Muscle of leg (tissue), 11 donors: ENCODE data around the gene ARHGAP42. TPM values are rescaled to one million over a fixed set of nuclear protein-coding genes. Genes with fewer than 3 reads are reported as not detected.
A peak's percentile ranks its signal among the peaks of the same experiment; 100 is the strongest.

Source experiments
- DNase-seq: peaks from one replicate; pipeline ENCODE4 v3.0.0; 2013
- H3K27ac ChIP-seq: one replicate; pipeline ENCODE4 v1.5.1; 2013; ENCODE audit warnings: mild to moderate bottlenecking, low read length, control low read depth
- H3K27me3 ChIP-seq: one replicate; pipeline ENCODE4 v1.6.1; 2013; ENCODE audit warnings: low read length; ENCODE audit not compliant: control insufficient read depth, insufficient read depth
- H3K36me3 ChIP-seq: one replicate; pipeline ENCODE4 v1.6.1; 2013; ENCODE audit warnings: low read length; ENCODE audit not compliant: control insufficient read depth, insufficient read depth
- H3K4me1 ChIP-seq: one replicate; pipeline ENCODE4 v1.6.1; 2013; ENCODE audit warnings: low read length; ENCODE audit not compliant: control insufficient read depth, insufficient read depth
- H3K4me3 ChIP-seq: one replicate; pipeline ENCODE4 v1.5.1; 2013; ENCODE audit warnings: low read length, control low read depth
- H3K9me3 ChIP-seq: replicated peaks from 2 replicates; pipeline ENCODE4 v1.6.1; 2013; ENCODE audit warnings: low read depth, low read length; ENCODE audit not compliant: control insufficient read depth
- WGBS: methylation state at CpG from one replicate; pipeline ENCODE4 v1.1.5; 2013; ENCODE audit warnings: missing lambda C conversion rate; ENCODE audit not compliant: insufficient coverage; 5-methylcytosine and 5-hydroxymethylcytosine counted together
- polyA plus RNA-seq, 8 donors: library from polyadenylated mRNA; unstranded; fragments of 120-200 nt; gene quantifications; one replicate each; pipeline versions ENCODE4 v1.2.1 to v1.2.3, GENCODE V29; 2013; ENCODE audit warnings: inconsistent platforms in 1 of 8, low replicate concordance in 1 of 8; ENCODE audit not compliant: insufficient read length in 8 of 8, insufficient read depth in 1 of 8
- total RNA-seq: library from RNA; stranded (reverse); fragments of 120-200 nt; gene quantifications from one replicate; pipeline ENCODE4 v1.2.4, GENCODE V29; 2013

The ARHGAP42 gene
- total and polyA plus RNA-seq, 9 donors = 17.8 to 29.6 (median 24.4) TPM

DNA sequence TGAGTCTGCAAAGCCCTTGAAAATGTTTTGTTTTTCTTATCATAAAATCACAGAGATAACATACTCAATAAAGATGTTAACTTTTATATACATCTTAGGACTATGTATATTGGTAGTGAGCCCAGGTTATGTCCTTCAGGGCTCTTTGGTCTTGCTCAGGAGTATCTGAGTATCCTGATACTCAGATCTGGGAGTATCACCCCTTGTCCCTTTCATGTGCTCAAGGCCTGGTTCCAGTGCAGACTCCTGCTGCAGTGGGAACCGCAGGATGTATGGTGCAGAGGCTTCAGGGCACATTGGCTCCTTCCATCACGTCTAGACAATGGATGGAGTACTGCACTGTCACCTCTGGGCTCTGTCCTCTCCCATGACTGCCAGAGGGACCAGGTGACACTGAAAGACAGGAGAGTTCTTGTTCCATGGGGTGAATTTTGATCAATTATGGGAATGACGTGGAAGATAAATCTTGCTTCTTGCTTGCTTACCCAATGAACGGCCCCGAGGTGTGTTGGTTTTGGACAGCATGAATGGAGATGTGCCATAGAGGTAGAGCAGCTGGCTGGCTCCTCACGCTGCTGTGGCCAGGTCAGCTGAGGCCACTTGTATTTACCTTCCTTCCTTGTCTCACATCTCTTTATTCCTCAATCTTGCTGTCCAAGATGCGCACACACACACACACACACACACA, 215.5 kb downstream of the ARHGAP42 start:
- H3K4me3 ChIP-seq = no peak overlapping the region
- no peaks in the 10 kb centered on the region for H3K4me1 ChIP-seq
- 71% methylated on average over 4 of the region's 7 CpGs for WGBS
- no peaks in the 10 kb centered on the region for H3K9me3 ChIP-seq
- H3K36me3 ChIP-seq = no peaks in the 10 kb centered on the region
- H3K27ac ChIP-seq = no peak overlapping the region
- H3K27me3 ChIP-seq = no peaks in the 10 kb centered on the region
- no peak for DNase-seq

GRCh38 chr11:100903284-100903683, 216.2 kb downstream of the ARHGAP42 start:
- H3K36me3 ChIP-seq = no peaks in the 10 kb centered on the region
- no peak for DNase-seq
- H3K27ac ChIP-seq = no peak overlapping the region
- H3K9me3 ChIP-seq = no peaks in the 10 kb centered on the region
- no peaks in the 10 kb centered on the region for H3K27me3 ChIP-seq
- no peak overlapping the region for H3K4me3 ChIP-seq
- H3K4me1 ChIP-seq = no peaks in the 10 kb centered on the region
- WGBS = no CpG with 5 or more reads among the region's 1 CpG

DNA sequence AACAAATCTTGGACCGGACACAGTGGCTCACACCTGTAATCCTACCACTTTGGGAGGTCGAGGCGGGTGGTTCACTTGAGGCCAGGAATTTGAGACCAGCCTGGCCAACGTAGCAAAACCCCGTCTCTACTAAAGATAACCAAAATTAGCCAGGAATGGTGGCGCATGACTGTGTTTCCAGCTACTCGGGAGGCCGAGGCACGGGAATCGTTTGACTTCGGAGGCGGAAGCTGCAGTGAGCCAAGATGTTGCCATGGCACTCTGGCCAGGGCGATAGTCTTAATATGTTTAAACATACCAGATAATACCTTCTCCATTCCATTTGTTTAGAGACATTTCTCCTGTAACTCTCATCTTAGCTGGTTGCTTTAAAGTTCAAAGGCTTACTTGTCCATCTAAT, 218.6 kb downstream of the ARHGAP42 start:
- 87% methylated on average over 13 of the region's 13 CpGs for WGBS
- no peaks in the 10 kb centered on the region for H3K36me3 ChIP-seq
- no peaks in the 10 kb centered on the region for H3K27me3 ChIP-seq
- H3K27ac ChIP-seq = no peak overlapping the region
- H3K4me1 ChIP-seq = no peaks in the 10 kb centered on the region
- H3K4me3 ChIP-seq = no peak overlapping the region
- no peak for DNase-seq
- H3K9me3 ChIP-seq = no peaks in the 10 kb centered on the region

DNA sequence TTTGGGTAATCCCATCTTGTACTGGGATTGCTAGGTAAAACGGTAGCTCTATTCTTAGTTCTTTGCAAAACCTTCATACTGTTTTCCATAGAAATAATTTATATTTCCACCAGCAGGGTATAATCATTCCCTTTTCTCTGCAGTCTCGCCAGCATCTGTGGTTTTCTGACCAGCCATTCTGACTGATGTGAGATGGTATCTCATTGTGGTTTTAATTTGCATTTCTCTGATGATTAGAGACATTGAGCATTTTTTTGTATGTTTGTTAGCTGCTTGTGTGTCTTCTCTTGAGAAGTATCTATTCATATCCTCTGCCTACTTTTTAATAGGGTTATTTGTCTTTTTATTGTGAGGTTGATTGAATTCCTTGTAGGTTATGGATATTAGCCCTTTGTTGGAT, 221.7 kb downstream of the ARHGAP42 start:
- whole genome bisulfite sequencing = no CpG with 5 or more reads among the region's 2 CpGs
- DNase-seq = no peak
- Histone ChIP-seq H3K36me3 (no peaks in the 10 kb centered on the region), H3K27ac (no peak overlapping the region), H3K9me3 (no peaks in the 10 kb centered on the region), H3K4me1 (peaks cover 3% of the 10 kb centered on the region), H3K27me3 (no peaks in the 10 kb centered on the region), H3K4me3 (no peak overlapping the region)

DNA sequence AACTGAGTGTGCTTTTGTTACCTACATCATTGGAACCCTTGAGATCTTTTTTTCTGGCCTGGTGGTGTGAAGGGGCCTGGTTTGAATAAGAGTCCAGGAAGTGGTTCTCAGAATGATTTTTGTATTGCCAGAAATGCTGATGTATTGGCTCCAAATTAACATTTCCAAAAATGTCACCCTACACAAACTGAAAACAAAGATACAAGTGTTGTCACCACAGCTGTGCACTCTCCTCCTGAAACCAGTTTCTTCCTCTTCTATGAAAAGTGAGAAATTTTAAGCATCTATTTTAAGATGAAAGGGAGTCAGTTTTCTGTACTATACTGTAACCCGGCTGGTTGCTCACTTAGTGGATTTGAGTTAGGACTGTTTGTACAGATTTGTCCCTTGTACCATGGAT, 223.7 kb downstream of the ARHGAP42 start:
- H3K4me1 ChIP-seq = peaks cover 3% of the 10 kb centered on the region
- H3K27ac ChIP-seq = no peak overlapping the region
- DNase-seq = peak; percentile 49
- H3K4me3 ChIP-seq = no peak overlapping the region
- no peaks in the 10 kb centered on the region for H3K27me3 ChIP-seq
- H3K9me3 ChIP-seq = no peaks in the 10 kb centered on the region
- no CpG with 5 or more reads among the region's 1 CpG for WGBS
- H3K36me3 ChIP-seq = peaks cover 3% of the 10 kb centered on the region

DNA sequence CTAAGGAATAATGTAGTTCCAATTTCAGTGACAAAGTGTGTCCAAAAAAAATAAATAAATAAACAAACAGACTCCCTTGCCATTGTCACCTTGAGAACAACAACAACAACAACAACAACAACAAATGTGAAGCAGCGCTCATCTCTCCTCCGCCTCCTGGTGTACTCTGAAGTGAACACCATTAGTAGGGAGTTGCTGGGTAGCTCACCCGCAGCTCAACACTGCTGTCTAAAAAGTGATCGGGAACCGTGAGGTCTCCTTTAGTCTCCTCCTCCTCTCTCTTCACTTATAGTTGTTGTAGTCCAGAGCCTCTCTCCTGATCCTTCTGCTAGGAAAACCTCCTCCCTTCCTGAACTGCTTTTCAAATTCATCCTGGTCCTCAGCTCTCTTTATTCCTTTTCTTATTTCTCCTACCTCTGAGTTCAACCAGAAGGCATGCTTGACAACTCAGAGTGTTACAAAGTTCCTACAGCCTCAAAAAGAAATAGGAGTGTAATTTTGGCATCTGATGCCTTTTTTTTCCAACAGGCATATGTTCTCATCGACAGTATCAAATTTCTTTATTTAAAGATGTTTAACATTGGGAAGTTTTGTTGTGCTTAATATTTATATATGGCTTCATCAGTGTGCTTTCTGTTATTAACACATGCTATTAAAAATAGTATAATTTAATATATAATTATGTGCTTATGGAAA, 227.5 kb downstream of the ARHGAP42 start:
- peaks cover 3% of the 10 kb centered on the region for H3K36me3 ChIP-seq
- no peaks in the 10 kb centered on the region for H3K27me3 ChIP-seq
- 88% methylated on average over 3 of the region's 6 CpGs for WGBS
- peaks cover 8% of the 10 kb centered on the region for H3K4me1 ChIP-seq
- no peak for DNase-seq
- H3K4me3 ChIP-seq = no peak overlapping the region
- H3K9me3 ChIP-seq = no peaks in the 10 kb centered on the region
- no peak overlapping the region for H3K27ac ChIP-seq

DNA sequence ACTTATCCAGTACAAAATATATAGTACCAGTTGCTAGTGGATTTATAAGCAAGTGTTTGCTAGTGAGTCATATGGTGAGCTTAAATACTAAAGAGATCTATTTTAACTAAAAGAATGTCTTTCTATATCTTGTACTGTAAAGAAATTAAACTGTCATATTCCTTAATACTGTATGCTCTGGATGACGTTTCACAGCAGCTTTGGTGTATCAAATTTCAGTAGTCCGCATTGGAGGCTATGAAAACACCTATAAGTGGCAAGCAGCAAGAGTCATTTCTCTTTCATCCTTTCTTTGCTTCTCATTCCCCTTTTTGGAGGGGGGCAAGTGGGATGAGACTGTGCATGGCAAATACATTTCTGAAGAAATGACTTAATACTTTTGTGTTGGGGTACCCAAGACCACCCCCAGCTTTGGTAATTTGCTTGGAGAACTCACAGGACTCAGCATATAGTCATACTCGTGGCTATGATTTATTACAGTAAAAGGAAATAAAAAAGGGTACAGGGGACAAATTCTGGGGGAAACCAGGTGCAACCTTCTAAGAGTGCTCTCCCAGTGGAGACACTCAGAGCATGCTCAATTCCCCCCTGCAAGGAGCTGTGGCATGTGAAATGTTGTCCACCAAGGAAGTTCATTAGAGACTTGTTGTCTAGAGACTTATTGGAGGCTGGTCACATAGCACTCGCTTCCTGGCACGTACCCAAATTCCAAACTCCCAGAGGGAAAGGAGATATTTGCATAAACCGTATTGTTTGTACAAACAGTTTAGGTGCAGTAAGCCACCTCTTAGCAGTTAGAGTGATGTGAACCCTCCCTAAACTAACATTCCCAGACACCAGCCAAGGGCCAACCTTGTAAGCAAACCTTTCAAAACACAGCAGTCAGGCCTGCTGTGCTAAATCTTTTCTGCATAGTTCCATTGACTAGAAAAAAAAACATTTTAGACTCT, 231.7 kb downstream of the ARHGAP42 start:
- no peak overlapping the region for H3K4me3 ChIP-seq
- peaks cover 3% of the 10 kb centered on the region for H3K36me3 ChIP-seq
- H3K27me3 ChIP-seq = no peaks in the 10 kb centered on the region
- no CpG with 5 or more reads among the region's 6 CpGs for WGBS
- H3K27ac ChIP-seq = no peak overlapping the region
- peaks cover 10% of the 10 kb centered on the region for H3K4me1 ChIP-seq
- no peak for DNase-seq
- no peaks in the 10 kb centered on the region for H3K9me3 ChIP-seq

DNA sequence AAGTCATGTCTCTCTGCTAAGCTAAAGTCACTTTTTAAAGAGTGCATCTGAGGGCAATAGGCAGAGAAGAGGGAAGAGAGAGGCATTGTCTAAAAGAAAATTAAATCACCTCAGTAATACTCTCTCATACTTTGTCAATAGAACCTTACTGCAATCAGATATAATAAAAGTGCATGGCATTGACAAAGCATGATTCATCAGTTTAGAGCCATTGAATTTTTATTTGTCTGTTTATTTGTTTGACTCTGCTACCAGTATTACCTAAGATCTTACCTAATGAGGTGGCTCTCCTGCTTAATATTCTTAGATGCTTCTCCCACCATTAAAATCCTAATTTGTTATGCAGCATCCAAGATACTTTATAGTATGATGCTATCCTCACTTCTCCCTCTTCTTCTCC, 233.5 kb downstream of the ARHGAP42 start:
- no peak for DNase-seq

DNA sequence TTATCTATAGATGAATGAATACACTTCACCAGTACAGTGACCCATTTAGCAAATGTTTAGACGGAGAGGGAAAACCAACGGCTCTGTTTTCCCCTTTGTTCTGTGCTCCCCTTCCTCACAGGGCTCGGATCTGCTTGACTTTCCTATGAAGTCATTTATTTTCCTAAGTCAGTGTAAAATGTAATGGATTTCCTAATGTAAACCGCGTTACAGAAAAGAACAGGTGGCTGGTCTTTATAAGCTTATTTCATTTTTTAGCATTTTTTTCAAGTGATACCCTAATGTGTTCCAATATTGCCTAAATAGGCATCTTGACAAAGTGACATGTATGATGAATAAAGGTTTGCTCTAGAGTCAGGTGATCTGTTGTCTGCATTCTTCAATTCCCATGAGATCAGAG, 235.0 kb downstream of the ARHGAP42 start:
- no CpG with 5 or more reads among the region's 5 CpGs for WGBS
- Histone ChIP-seq H3K4me3 (no peak overlapping the region), H3K36me3 (no peaks in the 10 kb centered on the region), H3K27ac (peak overlapping the region; percentile 50), H3K9me3 (no peaks in the 10 kb centered on the region), H3K4me1 (peaks cover 10% of the 10 kb centered on the region), H3K27me3 (no peaks in the 10 kb centered on the region)
- DNase-seq = peak; percentile 48

More for the DNA sequence above, 233.5 kb downstream of the ARHGAP42 start:
- Histone ChIP-seq H3K36me3 (peaks cover 2% of the 10 kb centered on the region), H3K27me3 (no peaks in the 10 kb centered on the region), H3K4me1 (peaks cover 10% of the 10 kb centered on the region), H3K9me3 (no peaks in the 10 kb centered on the region), H3K27ac (no peak overlapping the region), H3K4me3 (no peak overlapping the region)

DNA sequence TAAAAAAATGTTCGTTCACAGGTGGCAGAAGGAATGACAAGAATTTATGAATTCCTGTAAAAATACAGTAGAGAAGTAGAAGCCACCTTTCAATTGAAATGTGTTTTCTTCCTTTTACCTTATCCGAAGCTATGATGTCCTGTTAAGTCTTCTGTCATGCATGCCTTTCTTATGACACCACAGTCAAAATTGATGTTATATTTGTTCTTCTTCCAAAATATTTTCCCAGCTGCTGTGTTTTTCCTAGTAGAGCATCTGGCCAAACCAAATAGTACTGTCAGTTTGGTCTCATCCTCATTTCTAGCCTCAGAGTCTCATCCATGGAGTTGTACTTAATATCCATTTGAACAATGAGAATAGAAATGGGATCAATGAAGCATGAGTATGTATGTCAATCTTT, 236.5 kb downstream of the ARHGAP42 start:
- H3K27ac ChIP-seq = peak overlapping the region; percentile 63

More for the DNA sequence above, 236.5 kb downstream of the ARHGAP42 start:
- Histone ChIP-seq H3K4me1 (peaks cover 10% of the 10 kb centered on the region), H3K9me3 (no peaks in the 10 kb centered on the region), H3K4me3 (no peak overlapping the region), H3K36me3 (no peaks in the 10 kb centered on the region), H3K27me3 (no peaks in the 10 kb centered on the region)
- no CpG with 5 or more reads among the region's 2 CpGs for WGBS
- DNase-seq = peak; percentile 87
